ENCODE measurements around the gene HDGFL2. TPM values are rescaled to one million over a fixed set of nuclear protein-coding genes. Genes with fewer than 3 reads are reported as not detected.

The HDGFL2 gene
- total RNA-seq, 1 donor from 2014 or later: 68.8 TPM

- Mint-ChIP-seq H3K36me3 (ENCODE audit: unreplicated experiment) (peaks cover 15% of the 10 kb centered on the region), H3K27me3 (ENCODE audit: unreplicated experiment) (no peaks in the 10 kb centered on the region), H3K4me1 (ENCODE audit: unreplicated experiment) (no peaks in the 10 kb centered on the region), H3K4me3 (ENCODE audit: unreplicated experiment) (no peak overlapping the region), H3K9me3 (ENCODE audit: unreplicated experiment) (no peaks in the 10 kb centered on the region), H3K27ac (ENCODE audit: unreplicated experiment) (no peak overlapping the region)
- TF ChIP-seq, protein P1, sequence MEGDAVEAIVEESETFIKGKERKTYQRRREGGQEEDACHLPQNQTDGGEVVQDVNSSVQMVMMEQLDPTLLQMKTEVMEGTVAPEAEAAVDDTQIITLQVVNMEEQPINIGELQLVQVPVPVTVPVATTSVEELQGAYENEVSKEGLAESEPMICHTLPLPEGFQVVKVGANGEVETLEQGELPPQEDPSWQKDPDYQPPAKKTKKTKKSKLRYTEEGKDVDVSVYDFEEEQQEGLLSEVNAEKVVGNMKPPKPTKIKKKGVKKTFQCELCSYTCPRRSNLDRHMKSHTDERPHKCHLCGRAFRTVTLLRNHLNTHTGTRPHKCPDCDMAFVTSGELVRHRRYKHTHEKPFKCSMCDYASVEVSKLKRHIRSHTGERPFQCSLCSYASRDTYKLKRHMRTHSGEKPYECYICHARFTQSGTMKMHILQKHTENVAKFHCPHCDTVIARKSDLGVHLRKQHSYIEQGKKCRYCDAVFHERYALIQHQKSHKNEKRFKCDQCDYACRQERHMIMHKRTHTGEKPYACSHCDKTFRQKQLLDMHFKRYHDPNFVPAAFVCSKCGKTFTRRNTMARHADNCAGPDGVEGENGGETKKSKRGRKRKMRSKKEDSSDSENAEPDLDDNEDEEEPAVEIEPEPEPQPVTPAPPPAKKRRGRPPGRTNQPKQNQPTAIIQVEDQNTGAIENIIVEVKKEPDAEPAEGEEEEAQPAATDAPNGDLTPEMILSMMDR (IDR thresholded peaks at IDR 0.05): no peak
- no peak for DNase-seq (ENCODE audit: extremely low spot score, unreplicated experiment)
These were observed 20.4 kb downstream of the HDGFL2 start for GRCh38 chr19:4492337-4493103.

DNA sequence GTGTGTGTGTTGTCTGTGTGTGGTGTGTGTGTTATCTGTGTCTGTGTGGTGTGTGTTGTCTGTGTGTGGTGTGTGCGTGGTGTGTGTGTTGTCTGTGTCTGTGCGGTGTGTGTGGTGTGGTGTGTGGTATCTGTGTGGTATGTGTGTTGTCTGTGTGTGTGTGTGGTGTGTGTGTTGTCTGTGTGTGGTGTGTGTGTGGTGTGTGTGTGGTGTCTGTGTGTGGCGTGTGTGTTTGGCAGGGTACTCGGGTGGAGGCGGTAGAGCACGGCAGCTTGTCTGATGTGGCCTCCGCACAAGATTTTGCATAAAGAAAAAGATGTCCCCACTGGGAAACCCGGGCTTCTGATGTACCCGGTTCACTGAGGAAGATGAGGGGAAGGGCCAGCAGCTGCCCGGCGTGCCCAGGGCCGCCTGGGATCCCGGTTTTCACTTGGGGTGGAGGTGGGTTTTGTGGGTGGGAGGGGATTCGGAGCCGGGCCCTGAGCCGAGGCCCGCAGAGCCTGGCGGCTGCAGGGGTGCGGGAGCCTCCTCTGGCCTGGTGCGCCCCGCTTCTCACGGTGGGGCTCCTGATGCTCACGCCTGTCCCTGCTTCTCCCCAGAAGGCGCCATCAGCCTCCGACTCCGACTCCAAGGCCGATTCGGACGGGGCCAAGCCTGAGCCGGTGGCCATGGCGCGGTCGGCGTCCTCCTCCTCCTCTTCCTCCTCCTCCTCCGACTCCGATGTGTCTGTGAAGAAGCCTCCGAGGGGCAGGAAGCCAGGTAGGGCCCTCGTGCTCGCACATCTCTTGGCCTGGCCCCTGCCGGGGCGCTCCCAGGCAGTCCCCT, 21.2 kb downstream of the HDGFL2 start:
- TF ChIP-seq, protein P1 (IDR thresholded peaks at IDR 0.05): no peak

GRCh38 chr19:4493929-4494690, 22.0 kb downstream of the HDGFL2 start:
- H3K4me3 Mint-ChIP-seq (ENCODE audit: unreplicated experiment): no peak overlapping the region
- H3K4me1 Mint-ChIP-seq (ENCODE audit: unreplicated experiment): no peaks in the 10 kb centered on the region
- H3K9me3 Mint-ChIP-seq (ENCODE audit: unreplicated experiment): no peaks in the 10 kb centered on the region
- no peaks in the 10 kb centered on the region for H3K27me3 Mint-ChIP-seq (ENCODE audit: unreplicated experiment)
- peaks cover 12% of the 10 kb centered on the region for H3K36me3 Mint-ChIP-seq (ENCODE audit: unreplicated experiment)
- no peak overlapping the region for H3K27ac Mint-ChIP-seq (ENCODE audit: unreplicated experiment)
- peak; percentile 84 for DNase-seq (ENCODE audit: extremely low spot score, unreplicated experiment)
- TF ChIP-seq, protein P1 (IDR thresholded peaks at IDR 0.05): no peak

More for the DNA sequence above, 21.2 kb downstream of the HDGFL2 start:
- H3K4me3 Mint-ChIP-seq (ENCODE audit: unreplicated experiment): no peak overlapping the region
- H3K36me3 Mint-ChIP-seq (ENCODE audit: unreplicated experiment): peaks cover 16% of the 10 kb centered on the region
- no peaks in the 10 kb centered on the region for H3K9me3 Mint-ChIP-seq (ENCODE audit: unreplicated experiment)
- H3K4me1 Mint-ChIP-seq (ENCODE audit: unreplicated experiment): no peaks in the 10 kb centered on the region
- H3K27me3 Mint-ChIP-seq (ENCODE audit: unreplicated experiment): no peaks in the 10 kb centered on the region
- peak; percentile 82 for DNase-seq (ENCODE audit: extremely low spot score, unreplicated experiment)
- H3K27ac Mint-ChIP-seq (ENCODE audit: unreplicated experiment): no peak overlapping the region

- H3K27me3 Mint-ChIP-seq (ENCODE audit: unreplicated experiment): no peaks in the 10 kb centered on the region
- H3K4me3 Mint-ChIP-seq (ENCODE audit: unreplicated experiment): no peak overlapping the region
- H3K4me1 Mint-ChIP-seq (ENCODE audit: unreplicated experiment): no peaks in the 10 kb centered on the region
- no peaks in the 10 kb centered on the region for H3K9me3 Mint-ChIP-seq (ENCODE audit: unreplicated experiment)
- DNase-seq (ENCODE audit: extremely low spot score, unreplicated experiment): no peak
- TF ChIP-seq, protein P1 (IDR thresholded peaks at IDR 0.05): no peak
- no peak overlapping the region for H3K27ac Mint-ChIP-seq (ENCODE audit: unreplicated experiment)
- H3K36me3 Mint-ChIP-seq (ENCODE audit: unreplicated experiment): peaks cover 9% of the 10 kb centered on the region
These were observed 22.6 kb downstream of the HDGFL2 start for GRCh38 chr19:4494691-4495064.

Measured in osteocyte (in vitro differentiated cells).